Activated T-helper 9 cell treated with anti-CD3 and anti-CD28 coated beads, Interleukin-2, amount 50 U/mL, for 16 hours (primary cell): ENCODE measurements around the gene ABCB11.
"Not testable (repeated sequence)": the region's sequence is repeated elsewhere in the genome, so short reads cannot be mapped to it uniquely, and the experiment has no call there.

ENCODE experiments used
- DNase-seq: peaks from one replicate; pipeline ENCODE4 v3.0.0-alpha.2; 2020; ENCODE audit warnings: low read depth

ABCB11 gene

GRCh38 chr2:168970711-168971233, 60.4 kb downstream of the ABCB11 start:
- DNase-seq = no peak

- no peak for DNase-seq
These were observed 61.3 kb downstream of the ABCB11 start for GRCh38 chr2:168969865-168970264.

GRCh38 chr2:168968342-168968741, 62.8 kb downstream of the ABCB11 start:
- DNase-seq = no peak

GRCh38 chr2:168964251-168964807, 66.8 kb downstream of the ABCB11 start:
- no peak for DNase-seq

- DNase-seq = no peak
These were observed 68.5 kb downstream of the ABCB11 start for GRCh38 chr2:168962636-168963035.

DNA sequence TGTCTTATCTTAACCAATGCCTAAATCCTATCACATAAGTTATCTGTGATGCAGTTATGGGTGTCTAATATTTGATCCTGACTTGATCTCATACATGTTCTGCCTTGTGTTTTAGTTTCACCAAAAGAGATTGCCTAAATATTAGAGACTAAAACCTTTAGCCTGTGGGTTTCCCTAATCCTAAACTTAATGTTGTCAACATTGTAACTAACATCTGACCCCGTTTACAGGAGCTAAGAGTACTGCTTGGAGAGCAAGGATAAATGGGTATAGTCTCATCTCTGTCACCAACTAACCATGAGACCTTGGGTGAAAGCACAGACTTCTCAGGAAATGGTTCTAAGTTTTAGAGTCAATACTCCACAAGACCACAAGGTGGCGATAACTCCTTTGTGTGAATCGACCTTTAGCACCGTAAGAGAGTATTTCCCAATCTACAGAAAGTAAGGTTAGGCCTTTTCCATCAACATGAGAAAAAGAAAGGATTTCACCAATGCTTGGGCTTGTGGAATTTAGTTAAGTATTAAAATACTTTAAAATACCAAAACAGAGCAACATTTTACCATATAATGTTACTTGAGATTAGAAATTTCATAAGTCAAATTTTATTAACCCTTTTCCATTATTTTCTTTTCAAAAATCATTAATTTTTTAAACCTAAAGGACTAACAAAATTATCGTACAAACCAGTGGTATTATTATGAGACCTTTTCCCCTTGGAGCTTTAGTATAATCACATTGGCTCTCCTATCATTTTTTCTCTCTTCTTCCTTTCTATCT, 69.5 kb downstream of the ABCB11 start:
- no peak for DNase-seq

GRCh38 chr2:168956392-168956791, 74.7 kb downstream of the ABCB11 start:
- no peak for DNase-seq

DNA sequence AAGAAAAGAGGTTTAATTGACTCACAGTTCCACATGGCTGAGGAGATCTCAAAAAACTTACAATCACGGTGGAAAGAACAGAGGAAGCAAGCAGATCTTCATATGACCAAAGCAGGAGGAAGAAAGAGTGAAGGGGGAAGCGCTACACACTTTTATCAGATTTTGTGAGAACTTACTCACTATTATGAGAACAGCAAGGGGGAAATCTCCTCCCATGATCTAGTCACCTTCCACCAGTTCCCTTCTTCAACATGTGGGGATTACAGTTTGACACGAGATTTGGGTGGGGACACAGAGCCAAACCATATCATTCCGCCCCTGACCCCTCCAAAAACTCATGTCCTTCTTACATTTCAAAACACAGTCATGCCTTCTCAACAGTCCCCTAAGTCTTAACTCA, 75.8 kb downstream of the ABCB11 start:
- no peak for DNase-seq

DNA sequence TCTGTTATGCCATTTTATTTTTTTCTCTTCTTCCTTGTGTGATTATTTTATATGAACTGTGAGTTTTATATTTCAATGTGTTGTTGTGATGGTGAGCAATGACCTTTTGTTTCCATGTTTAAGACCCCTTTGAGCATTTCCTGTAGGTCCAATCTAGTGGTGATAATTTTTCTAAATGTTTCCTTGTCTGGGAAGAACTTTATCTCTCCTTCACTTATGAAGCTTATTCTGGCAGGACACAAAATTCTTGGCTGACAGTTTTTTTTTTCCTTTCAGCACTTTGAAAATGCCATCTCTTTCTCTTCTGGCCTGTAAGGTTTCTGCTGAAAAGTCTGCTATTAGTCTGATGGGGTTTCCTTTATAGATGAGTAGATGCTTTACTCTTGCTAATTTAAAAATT, 76.9 kb downstream of the ABCB11 start:
- no peak for DNase-seq

- no peak for DNase-seq
These were observed 78.7 kb downstream of the ABCB11 start for GRCh38 chr2:168952424-168952823.

DNA sequence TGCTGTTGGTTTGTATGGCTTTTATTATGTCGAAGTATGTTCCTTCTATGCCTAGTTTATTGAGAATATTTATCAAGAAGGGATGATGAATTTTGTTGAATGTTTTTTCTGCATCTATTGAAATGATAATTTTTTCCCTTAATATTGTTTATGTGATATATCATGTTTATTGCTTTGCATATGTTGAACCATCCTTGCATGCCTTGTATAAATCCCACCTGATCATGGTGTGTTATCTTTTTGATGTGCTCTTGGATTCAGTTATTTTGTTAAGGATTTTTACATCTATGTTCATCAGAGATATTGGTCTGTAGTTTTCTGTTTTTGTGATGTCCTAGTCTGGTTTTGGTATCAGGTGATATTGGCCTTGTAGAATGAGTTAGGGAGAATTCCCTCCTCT, 79.3 kb downstream of the ABCB11 start:
- no peak for DNase-seq

GRCh38 chr2:168949324-168949723, 81.8 kb downstream of the ABCB11 start:
- DNase-seq = no peak

DNA sequence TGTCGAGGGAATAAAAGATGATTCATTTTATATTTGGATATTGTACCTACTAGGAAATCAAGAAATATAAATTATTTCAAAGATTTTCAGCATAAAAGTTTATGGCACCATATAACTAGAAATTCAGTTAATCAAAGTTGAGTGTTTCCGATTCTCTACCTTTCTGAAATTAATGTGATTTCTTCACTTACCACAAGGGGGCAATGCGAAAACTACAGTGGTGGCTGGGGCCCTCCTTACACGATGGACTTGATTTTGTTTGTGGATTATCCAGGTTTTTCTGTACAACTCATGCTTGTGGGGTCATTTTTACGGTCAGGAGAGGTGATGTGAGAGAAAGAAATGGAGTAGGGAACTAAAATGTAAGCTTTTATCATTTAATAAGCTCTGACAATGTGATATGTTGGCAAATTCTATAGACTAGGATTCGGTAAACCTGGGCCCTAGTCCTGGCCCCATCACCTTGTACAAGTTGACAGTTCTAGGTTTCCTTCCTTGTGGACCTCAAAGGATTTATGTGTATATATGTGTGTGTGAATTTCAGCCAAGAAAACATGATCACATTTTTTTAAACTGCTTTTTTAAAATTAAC, 82.4 kb downstream of the ABCB11 start:
- DNase-seq = no peak

DNA sequence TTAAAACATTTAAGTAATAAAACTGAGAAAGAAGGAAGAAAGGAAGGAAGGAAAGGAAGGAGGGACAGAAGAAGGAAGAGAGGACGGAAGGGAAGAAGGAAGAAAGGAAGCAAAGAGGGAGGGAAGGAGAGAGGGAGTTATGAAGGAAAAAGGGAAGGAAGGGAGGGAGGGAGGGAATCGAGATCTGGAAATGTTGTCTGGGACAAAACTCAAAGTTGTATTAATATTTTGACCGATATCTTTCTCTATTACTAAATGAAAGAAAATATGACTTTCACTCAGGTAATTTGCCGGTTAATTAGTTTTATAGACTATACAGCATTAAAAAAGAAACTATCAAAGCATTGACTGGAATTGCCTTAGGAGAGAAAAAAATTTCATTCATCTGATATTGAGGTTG, 85.6 kb downstream of the ABCB11 start:
- no peak for DNase-seq

GRCh38 chr2:168944065-168944464, 87.1 kb downstream of the ABCB11 start:
- no peak for DNase-seq

- DNase-seq = no peak
These were observed 89.8 kb downstream of the ABCB11 start for GRCh38 chr2:168941297-168941696.

- no peak for DNase-seq
These were observed 91.2 kb downstream of the ABCB11 start for GRCh38 chr2:168939918-168940317.

DNA sequence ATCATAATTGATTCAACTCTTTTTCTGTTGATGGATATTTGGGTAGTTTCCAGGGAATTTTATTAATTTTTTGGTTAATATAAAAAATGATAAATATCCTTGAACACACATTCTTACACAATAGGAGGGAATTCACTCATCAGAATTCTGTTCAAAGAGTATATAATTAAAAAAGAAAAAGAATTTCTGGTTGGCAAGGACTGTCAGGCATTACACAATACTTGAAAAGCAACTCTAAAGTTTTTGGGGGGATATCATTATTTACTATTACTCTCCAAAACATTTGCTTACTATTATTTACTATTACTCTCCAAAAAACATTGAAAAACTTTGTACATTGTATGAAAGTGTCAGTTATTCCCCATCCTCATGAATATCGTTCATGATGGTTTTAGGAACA, 92.1 kb downstream of the ABCB11 start:
- no peak for DNase-seq

- DNase-seq = no peak
These were observed 95.1 kb downstream of the ABCB11 start for GRCh38 chr2:168935810-168936581.

- no peak for DNase-seq
These were observed 96.3 kb downstream of the ABCB11 start for GRCh38 chr2:168934826-168935225.

DNA sequence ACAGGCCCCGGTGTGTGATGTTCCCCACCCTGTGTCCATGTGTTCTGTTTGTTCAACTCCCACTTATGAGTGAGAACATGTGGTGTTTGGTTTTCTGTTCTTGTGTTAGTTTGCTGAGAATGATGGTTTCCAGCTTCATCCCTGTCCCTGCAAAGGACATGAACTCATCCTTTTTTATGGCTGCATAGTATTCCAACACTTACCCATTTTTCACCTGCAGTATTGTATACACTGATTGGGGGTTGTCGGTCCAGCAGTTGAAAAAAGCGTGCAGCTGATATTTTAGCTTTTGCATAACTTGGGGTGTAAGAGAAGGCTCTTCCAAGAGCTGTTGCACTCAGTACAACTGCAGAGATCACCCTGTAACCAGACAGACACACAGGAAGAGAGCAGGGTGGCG, 99.0 kb downstream of the ABCB11 start:
- not testable (repeated sequence) for DNase-seq

DNA sequence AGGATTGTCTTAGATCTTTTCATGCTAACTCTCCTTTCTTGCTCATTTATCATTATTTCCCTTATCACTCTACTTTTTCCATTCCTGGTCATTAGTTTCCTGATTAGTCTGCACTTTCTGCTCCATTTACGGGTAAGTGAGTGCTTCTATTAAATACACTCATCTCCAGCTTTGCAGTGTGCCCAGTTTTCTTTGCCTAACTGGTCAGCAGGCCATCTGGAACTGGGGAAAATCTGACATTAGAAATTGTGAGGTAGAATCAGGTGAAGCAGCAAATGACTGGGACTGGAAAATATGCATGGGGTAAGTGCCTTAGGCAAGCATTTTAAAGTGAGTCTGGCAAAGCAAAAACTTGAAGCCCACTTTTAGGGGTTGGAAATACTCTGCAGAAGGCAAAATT, 100.9 kb downstream of the ABCB11 start:
- no peak for DNase-seq

GRCh38 chr2:168929031-168929430, 102.1 kb downstream of the ABCB11 start:
- DNase-seq = no peak
